ENCODE results near the gene RPTOR.

Gene RPTOR

DNA sequence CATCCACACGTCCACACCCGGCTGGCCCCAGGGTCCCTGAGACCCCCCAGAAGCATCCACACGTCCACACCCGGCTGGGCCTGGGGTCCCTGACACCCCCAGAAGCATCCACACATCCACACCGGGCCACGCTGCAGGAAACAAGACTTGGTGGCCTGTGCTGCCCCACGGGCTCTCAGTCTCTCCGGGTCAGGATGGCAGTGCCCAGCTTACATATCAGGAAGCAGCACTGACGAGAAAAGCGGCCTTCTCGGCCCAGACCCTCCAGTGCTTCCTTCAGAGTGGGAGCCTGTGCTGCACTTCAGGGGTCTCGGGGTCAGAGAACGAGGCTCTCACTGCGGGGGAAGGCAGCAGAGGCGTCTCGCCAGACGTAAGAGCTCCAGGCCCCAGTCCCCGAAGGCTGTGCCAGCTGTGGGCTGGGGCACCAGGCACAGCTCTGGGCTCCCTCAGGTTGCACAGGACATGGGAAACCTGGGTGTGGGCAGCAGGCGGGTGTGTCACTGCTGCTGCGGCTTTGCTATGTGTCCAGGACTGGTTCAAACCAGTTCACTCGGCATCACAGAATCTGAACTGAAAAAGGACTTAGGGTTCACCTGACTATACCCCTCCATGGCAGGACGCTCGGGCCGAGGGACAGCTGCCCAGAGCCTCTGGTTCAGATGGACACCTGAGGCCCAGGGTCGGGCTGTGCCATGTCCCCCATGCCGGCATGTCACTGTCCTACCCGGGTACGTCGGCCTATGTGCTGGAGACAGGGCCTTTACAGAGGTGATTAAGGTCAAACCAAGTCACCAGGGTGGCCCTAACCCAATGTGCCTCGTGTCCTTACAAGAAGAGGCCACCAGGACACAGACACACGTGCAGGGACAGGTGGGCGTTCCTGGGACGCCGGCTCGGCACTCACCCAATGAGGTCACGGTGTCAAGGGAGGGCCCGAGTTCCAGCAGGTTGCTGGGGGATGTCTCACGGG, 406.8 kb downstream of the RPTOR start:
- Histone ChIP-seq H3K36me3 (ENCODE audit: control insufficient read depth, insufficient read depth, low read length) (no peaks in the 10 kb centered on the region), H3K4me2 (ENCODE audit: low read length) (no peak overlapping the region), H3K4me3 (ENCODE audit: low read length) (no peak overlapping the region), H3K18ac (ENCODE audit: low read length) (no peak overlapping the region), H3K79me2 (ENCODE audit: control insufficient read depth, insufficient read depth, low read length) (no peaks in the 10 kb centered on the region), H2BK5ac (ENCODE audit: low read length) (no peak overlapping the region), H4K8ac (ENCODE audit: low read depth, low read length) (no peak overlapping the region), H4K5ac (ENCODE audit: low read length) (no peak overlapping the region), H3K4ac (ENCODE audit: low read depth, low read length) (no peak overlapping the region), H3K56ac (ENCODE audit: low read length) (no peak overlapping the region), H2BK120ac (ENCODE audit: low read depth, low read length) (no peak overlapping the region), H3K27ac (ENCODE audit: low read depth, low read length) (no peak overlapping the region), H3K4me1 (ENCODE audit: control insufficient read depth, low read depth, low read length) (no peaks in the 10 kb centered on the region), H3K27me3 (ENCODE audit: insufficient read depth, low read length, poor library complexity) (no peaks in the 10 kb centered on the region), H3K79me1 (ENCODE audit: low read length) (no peaks in the 10 kb centered on the region), H3K23ac (ENCODE audit: low read length) (no peak overlapping the region), H2BK15ac (replicated peaks; ENCODE audit: low read depth) (no peak overlapping the region), H2AK5ac (ENCODE audit: low read length) (no peak overlapping the region), H3K9ac (ENCODE audit: low read length) (no peak overlapping the region)
- no CpG with 5 or more reads among the region's 38 CpGs for WGBS (ENCODE audit: extremely low coverage, insufficient coverage, low lambda C conversion rate)
- no peak for DNase-seq

- no peak overlapping the region for H3K4me3 ChIP-seq (ENCODE audit: low read length)
Measured at GRCh38 chr17:80952291-80952690, 407.7 kb downstream of the RPTOR start.

DNA sequence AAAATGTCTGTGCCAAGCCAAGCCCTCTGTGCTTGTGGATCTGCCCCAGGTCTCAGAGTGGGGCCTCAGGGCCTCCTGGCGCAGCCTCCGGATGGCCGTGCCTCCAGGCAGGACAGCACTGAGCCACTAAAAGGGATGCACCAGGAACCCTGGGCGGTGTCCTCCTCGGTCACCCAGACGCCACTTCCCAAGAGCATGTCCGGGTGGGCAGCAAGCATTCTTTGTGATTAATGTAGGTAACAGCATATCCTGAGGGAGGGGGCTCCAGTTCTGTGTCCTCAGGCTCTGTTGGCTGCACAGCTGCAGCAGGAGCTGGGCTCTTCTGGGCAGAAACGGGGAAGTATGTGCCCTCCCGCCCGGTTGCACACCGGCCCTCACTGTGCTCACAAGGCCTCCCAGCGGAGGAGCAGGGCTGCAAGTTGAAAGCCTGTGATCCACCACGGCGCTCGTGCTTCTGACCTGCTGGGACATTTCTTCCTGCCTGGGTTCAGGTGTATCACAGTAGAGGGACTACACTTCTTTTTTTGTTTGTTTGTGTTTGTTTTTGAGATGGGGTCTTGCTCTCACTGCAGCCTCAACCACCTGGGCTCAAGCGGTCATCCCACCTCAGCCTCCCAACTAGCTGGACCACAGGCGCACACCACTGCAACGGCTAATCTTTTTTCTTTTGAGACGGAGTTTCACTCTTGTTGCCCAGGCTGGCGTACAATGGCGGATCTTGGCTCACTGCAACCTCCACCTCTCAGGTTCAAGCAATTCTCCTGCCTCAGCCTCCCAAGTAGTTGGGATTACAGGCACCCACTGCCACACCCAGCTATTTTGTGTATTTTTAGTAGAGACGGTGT, 409.1 kb downstream of the RPTOR start:
- H3K36me3 ChIP-seq (ENCODE audit: control insufficient read depth, insufficient read depth, low read length), result no peaks in the 10 kb centered on the region
- WGBS (ENCODE audit: extremely low coverage, insufficient coverage, low lambda C conversion rate), result no CpG with 5 or more reads among the region's 22 CpGs
- no peak overlapping the region for H3K4me3 ChIP-seq (ENCODE audit: low read length)
- H2BK5ac ChIP-seq (ENCODE audit: low read length), result no peak overlapping the region
- H3K79me2 ChIP-seq (ENCODE audit: control insufficient read depth, insufficient read depth, low read length), result no peaks in the 10 kb centered on the region
- H4K8ac ChIP-seq (ENCODE audit: low read depth, low read length), result no peak overlapping the region
- no peak overlapping the region for H3K4me2 ChIP-seq (ENCODE audit: low read length)
- H3K79me1 ChIP-seq (ENCODE audit: low read length), result no peaks in the 10 kb centered on the region
- H2BK15ac ChIP-seq (replicated peaks; ENCODE audit: low read depth), result no peak overlapping the region
- no peak overlapping the region for H4K5ac ChIP-seq (ENCODE audit: low read length)
- no peak overlapping the region for H3K4ac ChIP-seq (ENCODE audit: low read depth, low read length)
- H3K56ac ChIP-seq (ENCODE audit: low read length), result no peak overlapping the region
- no peak for DNase-seq
- H3K9ac ChIP-seq (ENCODE audit: low read length), result no peak overlapping the region
- H3K27ac ChIP-seq (ENCODE audit: low read depth, low read length), result no peak overlapping the region
- H3K27me3 ChIP-seq (ENCODE audit: insufficient read depth, low read length, poor library complexity), result no peaks in the 10 kb centered on the region
- no peak overlapping the region for H3K23ac ChIP-seq (ENCODE audit: low read length)
- no peak overlapping the region for H3K18ac ChIP-seq (ENCODE audit: low read length)
- H2AK5ac ChIP-seq (ENCODE audit: low read length), result no peak overlapping the region
- no peaks in the 10 kb centered on the region for H3K4me1 ChIP-seq (ENCODE audit: control insufficient read depth, low read depth, low read length)
- H2BK120ac ChIP-seq (ENCODE audit: low read depth, low read length), result no peak overlapping the region

More at GRCh38 chr17:80952291-80952690, 407.7 kb downstream of the RPTOR start:
- Histone ChIP-seq H3K23ac (ENCODE audit: low read length) (no peak overlapping the region), H3K79me2 (ENCODE audit: control insufficient read depth, insufficient read depth, low read length) (no peaks in the 10 kb centered on the region), H2AK5ac (ENCODE audit: low read length) (no peak overlapping the region), H3K27ac (ENCODE audit: low read depth, low read length) (no peak overlapping the region), H3K79me1 (ENCODE audit: low read length) (no peaks in the 10 kb centered on the region), H4K8ac (ENCODE audit: low read depth, low read length) (no peak overlapping the region), H3K56ac (ENCODE audit: low read length) (no peak overlapping the region), H3K4me1 (ENCODE audit: control insufficient read depth, low read depth, low read length) (no peaks in the 10 kb centered on the region), H2BK5ac (ENCODE audit: low read length) (no peak overlapping the region), H3K18ac (ENCODE audit: low read length) (no peak overlapping the region), H3K4ac (ENCODE audit: low read depth, low read length) (no peak overlapping the region), H3K4me2 (ENCODE audit: low read length) (no peak overlapping the region), H3K36me3 (ENCODE audit: control insufficient read depth, insufficient read depth, low read length) (no peaks in the 10 kb centered on the region), H3K9ac (ENCODE audit: low read length) (no peak overlapping the region), H4K5ac (ENCODE audit: low read length) (no peak overlapping the region), H3K27me3 (ENCODE audit: insufficient read depth, low read length, poor library complexity) (no peaks in the 10 kb centered on the region), H2BK120ac (ENCODE audit: low read depth, low read length) (no peak overlapping the region), H2BK15ac (replicated peaks; ENCODE audit: low read depth) (no peak overlapping the region)
- DNase-seq, result no peak
- no CpG with 5 or more reads among the region's 16 CpGs for WGBS (ENCODE audit: extremely low coverage, insufficient coverage, low lambda C conversion rate)

GRCh38 chr17:80955078-80955477, 410.4 kb downstream of the RPTOR start:
- no peak overlapping the region for H3K4me2 ChIP-seq (ENCODE audit: low read length)
- H3K9ac ChIP-seq (ENCODE audit: low read length), result no peak overlapping the region
- H2BK15ac ChIP-seq (replicated peaks; ENCODE audit: low read depth), result no peak overlapping the region
- no peak overlapping the region for H3K18ac ChIP-seq (ENCODE audit: low read length)
- no peaks in the 10 kb centered on the region for H3K4me1 ChIP-seq (ENCODE audit: control insufficient read depth, low read depth, low read length)
- H3K79me1 ChIP-seq (ENCODE audit: low read length), result no peaks in the 10 kb centered on the region
- no peak overlapping the region for H4K8ac ChIP-seq (ENCODE audit: low read depth, low read length)
- no peak overlapping the region for H3K4ac ChIP-seq (ENCODE audit: low read depth, low read length)
- H2BK5ac ChIP-seq (ENCODE audit: low read length), result no peak overlapping the region
- no peak overlapping the region for H4K5ac ChIP-seq (ENCODE audit: low read length)
- no peak overlapping the region for H3K56ac ChIP-seq (ENCODE audit: low read length)
- no peak for DNase-seq
- no peak overlapping the region for H2BK120ac ChIP-seq (ENCODE audit: low read depth, low read length)
- no peak overlapping the region for H2AK5ac ChIP-seq (ENCODE audit: low read length)
- H3K27ac ChIP-seq (ENCODE audit: low read depth, low read length), result no peak overlapping the region
- no peaks in the 10 kb centered on the region for H3K79me2 ChIP-seq (ENCODE audit: control insufficient read depth, insufficient read depth, low read length)
- H3K4me3 ChIP-seq (ENCODE audit: low read length), result no peak overlapping the region
- no CpG with 5 or more reads among the region's 5 CpGs for WGBS (ENCODE audit: extremely low coverage, insufficient coverage, low lambda C conversion rate)
- no peak overlapping the region for H3K23ac ChIP-seq (ENCODE audit: low read length)
- H3K27me3 ChIP-seq (ENCODE audit: insufficient read depth, low read length, poor library complexity), result no peaks in the 10 kb centered on the region
- H3K36me3 ChIP-seq (ENCODE audit: control insufficient read depth, insufficient read depth, low read length), result no peaks in the 10 kb centered on the region

DNA sequence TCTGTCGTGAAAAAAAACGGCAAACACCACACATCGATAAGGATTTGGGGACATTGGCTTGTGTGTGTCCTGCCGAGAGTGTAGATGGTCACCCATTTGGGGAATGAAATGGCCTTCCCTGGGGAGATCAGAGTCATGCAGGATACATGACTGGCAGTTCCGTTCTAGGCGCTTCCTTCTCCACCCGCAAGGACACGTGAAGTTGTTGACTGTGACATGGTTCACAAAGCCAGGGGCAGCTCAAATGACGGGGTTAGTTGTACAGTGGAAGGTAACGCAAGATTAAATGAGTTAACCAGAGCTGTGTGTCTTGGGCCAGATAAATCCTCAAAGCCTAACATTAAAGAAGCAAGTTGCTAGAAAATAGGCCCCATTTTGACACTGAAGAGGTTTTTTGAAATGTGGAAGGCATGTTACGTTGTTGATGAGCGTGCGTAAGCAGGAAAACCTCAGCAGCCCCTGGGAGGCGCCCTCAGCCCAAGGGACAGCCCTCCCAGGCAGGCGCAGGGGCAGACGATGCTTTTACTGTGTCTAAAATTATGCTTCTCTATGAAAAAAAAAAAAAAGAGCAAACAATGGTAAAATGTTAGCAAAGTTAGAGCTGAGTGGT, 411.1 kb downstream of the RPTOR start:
- Histone ChIP-seq H3K4me3 (ENCODE audit: low read length) (no peak overlapping the region), H3K4ac (ENCODE audit: low read depth, low read length) (no peak overlapping the region), H3K23ac (ENCODE audit: low read length) (no peak overlapping the region), H3K27me3 (ENCODE audit: insufficient read depth, low read length, poor library complexity) (no peaks in the 10 kb centered on the region), H4K5ac (ENCODE audit: low read length) (no peak overlapping the region), H2AK5ac (ENCODE audit: low read length) (no peak overlapping the region), H3K4me1 (ENCODE audit: control insufficient read depth, low read depth, low read length) (no peaks in the 10 kb centered on the region), H4K8ac (ENCODE audit: low read depth, low read length) (no peak overlapping the region), H3K18ac (ENCODE audit: low read length) (no peak overlapping the region), H2BK5ac (ENCODE audit: low read length) (no peak overlapping the region), H2BK120ac (ENCODE audit: low read depth, low read length) (no peak overlapping the region), H3K27ac (ENCODE audit: low read depth, low read length) (no peak overlapping the region), H3K4me2 (ENCODE audit: low read length) (no peak overlapping the region), H3K79me1 (ENCODE audit: low read length) (no peaks in the 10 kb centered on the region), H3K9ac (ENCODE audit: low read length) (no peak overlapping the region), H3K56ac (ENCODE audit: low read length) (no peak overlapping the region), H3K79me2 (ENCODE audit: control insufficient read depth, insufficient read depth, low read length) (no peaks in the 10 kb centered on the region), H2BK15ac (replicated peaks; ENCODE audit: low read depth) (no peak overlapping the region), H3K36me3 (ENCODE audit: control insufficient read depth, insufficient read depth, low read length) (no peaks in the 10 kb centered on the region)
- no peak for DNase-seq
- no CpG with 5 or more reads among the region's 16 CpGs for WGBS (ENCODE audit: extremely low coverage, insufficient coverage, low lambda C conversion rate)

All from mesendoderm (in vitro differentiated cells).